Neural progenitor cell (in vitro differentiated cells): ENCODE results near the gene CX3CL1. TPM values are rescaled to one million over a fixed set of nuclear protein-coding genes. Genes with fewer than 3 reads are reported as not detected.

ENCODE experiments used
- DNase-seq: peaks from one replicate; pipeline ENCODE4 v3.0.0-alpha.2; 2016; ENCODE audit warnings: low spot score
- H2AFZ ChIP-seq: fragments of 200-600 bp; sonication (generic); replicated peaks from 2 replicates; pipeline ENCODE4 v1.6.1; 2016; ENCODE audit warnings: antibody characterized with exemption
- H3F3A ChIP-seq: fragments of 200-600 bp; sonication (generic); 2 replicates; pipeline ENCODE4 v1.6.1; 2016; ENCODE audit warnings: antibody characterized with exemption, low read depth
- H3K27ac ChIP-seq: fragments of 200-600 bp; sonication (generic); 2 replicates; pipeline ENCODE4 v1.5.1; 2016; ENCODE audit warnings: mild to moderate bottlenecking
- H3K27me3 ChIP-seq: fragments of 200-600 bp; sonication (generic); 2 replicates; pipeline ENCODE4 v1.6.1; 2016; ENCODE audit warnings: mild to moderate bottlenecking, moderate library complexity
- H3K36me3 ChIP-seq: fragments of 200-600 bp; sonication (generic); 2 replicates; pipeline ENCODE4 v1.5.1; 2016
- H3K4me1 ChIP-seq: fragments of 200-600 bp; sonication (generic); 2 replicates; pipeline ENCODE4 v1.6.1; 2016; ENCODE audit warnings: mixed run types
- H3K4me2 ChIP-seq: fragments of 200-600 bp; sonication (generic); 2 replicates; pipeline ENCODE4 v1.6.1; 2016
- H3K4me3 ChIP-seq: fragments of 200-600 bp; sonication (generic); 2 replicates; pipeline ENCODE4 v1.5.1; 2016
- H3K79me2 ChIP-seq: fragments of 200-600 bp; sonication (generic); 2 replicates; pipeline ENCODE4 v1.6.1; 2016; ENCODE audit warnings: low read depth
- H3K9ac ChIP-seq: fragments of 200-600 bp; sonication (generic); 2 replicates; pipeline ENCODE4 v1.6.1; 2016
- H3K9me3 ChIP-seq: fragments of 200-600 bp; sonication (generic); 2 replicates; pipeline ENCODE4 v1.5.1; 2016; ENCODE audit warnings: low read depth
- H4K20me1 ChIP-seq: fragments of 200-600 bp; sonication (generic); 2 replicates; pipeline ENCODE4 v1.6.1; 2016; ENCODE audit warnings: low read depth
- H3K27ac Mint-ChIP-seq: 3 replicates; pipeline ENCODE4 v1.8.0; 2021; ENCODE audit warnings: mixed read lengths
- H3K27me3 Mint-ChIP-seq: 2 replicates; pipeline ENCODE4 v1.8.0; 2022; ENCODE audit warnings: low read depth, mild to moderate bottlenecking, inconsistent platforms, moderate library complexity, mixed read lengths; ENCODE audit not compliant: insufficient read depth
- H3K36me3 Mint-ChIP-seq: 3 replicates; pipeline ENCODE4 v1.8.0; 2021; ENCODE audit warnings: mixed read lengths
- H3K4me1 Mint-ChIP-seq: 3 replicates; pipeline ENCODE4 v1.8.0; 2021; ENCODE audit warnings: mixed read lengths
- H3K4me3 Mint-ChIP-seq: 3 replicates; pipeline ENCODE4 v1.8.0; 2021; ENCODE audit warnings: mild to moderate bottlenecking, moderate library complexity, mixed read lengths
- H3K9me3 Mint-ChIP-seq: 3 replicates; pipeline ENCODE4 v1.8.0; 2020; ENCODE audit warnings: mixed read lengths
- EZH2 ChIP-seq: fragments of 200-600 bp; sonication (generic); IDR thresholded peaks from 2 replicates; pipeline ENCODE4 v1.6.1; 2017; ENCODE audit warnings: antibody characterized with exemption, mild to moderate bottlenecking, moderate library complexity
- EZH2phosphoT487 ChIP-seq: fragments of 200-600 bp; sonication (generic); IDR thresholded peaks from 2 replicates; pipeline ENCODE4 v1.6.1; 2017; ENCODE audit warnings: antibody characterized with exemption
- total RNA-seq: library from RNA; depleted of rRNA; stranded (reverse); fragments of >200 nt; gene quantifications from 2 replicates; pipeline ENCODE4 v1.2.3, GENCODE V29; 2015; ENCODE audit warnings: low replicate concordance
- TF ChIP-seq, protein P1 (sequence below): fragments of 200-600 bp; sonication (generic); IDR thresholded peaks from 2 replicates; pipeline ENCODE4 v1.5.1; 2017; ENCODE audit warnings: antibody characterized with exemption, mild to moderate bottlenecking

Gene CX3CL1
- total RNA-seq, 1 donor from 2014 or later, result 0.65 TPM

DNA sequence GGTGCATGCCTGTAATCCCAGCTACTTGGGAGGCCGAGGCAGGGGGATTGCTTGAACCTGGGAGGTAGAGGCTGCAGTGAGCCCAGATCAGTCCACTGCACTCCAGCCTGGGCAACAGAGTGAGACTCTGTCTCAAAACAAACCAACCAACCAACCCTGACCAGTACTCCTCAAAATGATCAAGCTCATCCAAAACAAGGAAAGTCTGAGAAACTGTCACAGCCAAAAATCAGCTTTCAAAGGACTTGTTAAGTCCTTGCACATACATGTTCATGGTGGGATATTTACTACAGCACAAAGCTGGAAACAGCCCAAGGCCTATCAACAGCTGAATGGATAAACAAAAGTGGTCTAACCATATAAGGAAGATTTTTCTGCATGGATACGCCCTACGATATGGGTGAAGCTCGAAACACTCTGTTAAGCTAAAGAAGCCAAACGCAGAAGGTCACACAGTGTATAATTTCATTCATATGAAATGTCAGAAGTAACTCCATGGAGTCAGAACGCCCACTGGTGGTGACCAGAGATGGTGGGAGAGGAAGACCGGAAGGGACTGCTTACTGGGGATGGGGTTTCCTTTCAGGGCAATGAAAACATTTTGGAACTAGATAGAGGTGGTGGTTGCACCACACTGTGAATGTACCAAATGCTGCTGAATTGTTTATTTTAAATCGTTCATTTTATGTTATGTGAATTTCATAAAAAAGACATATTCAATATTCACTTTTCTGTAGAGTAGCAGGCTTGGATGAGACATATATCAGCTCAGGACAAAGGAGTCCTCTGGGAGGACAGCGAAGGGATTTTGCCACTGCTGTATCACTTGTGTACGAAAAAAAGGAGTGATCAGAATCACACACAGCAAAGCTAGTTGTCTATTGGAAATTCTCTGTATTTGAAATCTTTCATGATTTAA, 50.0 kb downstream of the CX3CL1 start:
- Histone ChIP-seq H3K9ac (no peak overlapping the region), H3K4me3 (no peak overlapping the region), H2AFZ (no peak overlapping the region), H4K20me1 (no peaks in the 10 kb centered on the region), H3K27ac (no peak overlapping the region), H3K27me3 (no peaks in the 10 kb centered on the region), H3K79me2 (no peaks in the 10 kb centered on the region), H3K4me2 (no peak overlapping the region), H3K9me3 (no peaks in the 10 kb centered on the region), H3K4me1 (no peaks in the 10 kb centered on the region), H3F3A (peaks cover 7% of the 10 kb centered on the region), H3K36me3 (no peaks in the 10 kb centered on the region)
- TF ChIP-seq, protein P1, sequence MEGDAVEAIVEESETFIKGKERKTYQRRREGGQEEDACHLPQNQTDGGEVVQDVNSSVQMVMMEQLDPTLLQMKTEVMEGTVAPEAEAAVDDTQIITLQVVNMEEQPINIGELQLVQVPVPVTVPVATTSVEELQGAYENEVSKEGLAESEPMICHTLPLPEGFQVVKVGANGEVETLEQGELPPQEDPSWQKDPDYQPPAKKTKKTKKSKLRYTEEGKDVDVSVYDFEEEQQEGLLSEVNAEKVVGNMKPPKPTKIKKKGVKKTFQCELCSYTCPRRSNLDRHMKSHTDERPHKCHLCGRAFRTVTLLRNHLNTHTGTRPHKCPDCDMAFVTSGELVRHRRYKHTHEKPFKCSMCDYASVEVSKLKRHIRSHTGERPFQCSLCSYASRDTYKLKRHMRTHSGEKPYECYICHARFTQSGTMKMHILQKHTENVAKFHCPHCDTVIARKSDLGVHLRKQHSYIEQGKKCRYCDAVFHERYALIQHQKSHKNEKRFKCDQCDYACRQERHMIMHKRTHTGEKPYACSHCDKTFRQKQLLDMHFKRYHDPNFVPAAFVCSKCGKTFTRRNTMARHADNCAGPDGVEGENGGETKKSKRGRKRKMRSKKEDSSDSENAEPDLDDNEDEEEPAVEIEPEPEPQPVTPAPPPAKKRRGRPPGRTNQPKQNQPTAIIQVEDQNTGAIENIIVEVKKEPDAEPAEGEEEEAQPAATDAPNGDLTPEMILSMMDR, result peak; percentile 65
- TF ChIP-seq EZH2, result no peak
- peak; percentile 58 for DNase-seq
- Mint-ChIP-seq H3K4me3 (no peak overlapping the region), H3K4me1 (peaks cover 23% of the 10 kb centered on the region), H3K27ac (peak overlapping the region; percentile 27), H3K36me3 (peaks cover 1% of the 10 kb centered on the region), H3K9me3 (peaks cover 2% of the 10 kb centered on the region), H3K27me3 (peaks cover 2% of the 10 kb centered on the region)

GRCh38 chr16:57423152-57423551, 50.9 kb downstream of the CX3CL1 start:
- Mint-ChIP-seq H3K4me3 (no peak overlapping the region), H3K27ac (no peak overlapping the region), H3K4me1 (peaks cover 18% of the 10 kb centered on the region), H3K36me3 (peaks cover 8% of the 10 kb centered on the region), H3K27me3 (no peaks in the 10 kb centered on the region), H3K9me3 (no peaks in the 10 kb centered on the region)
- Histone ChIP-seq H4K20me1 (peaks cover 4% of the 10 kb centered on the region), H2AFZ (no peak overlapping the region), H3K36me3 (no peaks in the 10 kb centered on the region), H3F3A (peaks cover 8% of the 10 kb centered on the region), H3K4me3 (no peak overlapping the region), H3K9me3 (no peaks in the 10 kb centered on the region), H3K27ac (no peak overlapping the region), H3K4me1 (peaks cover 7% of the 10 kb centered on the region), H3K9ac (no peak overlapping the region), H3K27me3 (no peaks in the 10 kb centered on the region), H3K79me2 (no peaks in the 10 kb centered on the region), H3K4me2 (no peak overlapping the region)
- TF ChIP-seq EZH2 (no peak), EZH2phosphoT487 (no peak)
- TF ChIP-seq, protein P1, result no peak
- DNase-seq, result no peak

DNA sequence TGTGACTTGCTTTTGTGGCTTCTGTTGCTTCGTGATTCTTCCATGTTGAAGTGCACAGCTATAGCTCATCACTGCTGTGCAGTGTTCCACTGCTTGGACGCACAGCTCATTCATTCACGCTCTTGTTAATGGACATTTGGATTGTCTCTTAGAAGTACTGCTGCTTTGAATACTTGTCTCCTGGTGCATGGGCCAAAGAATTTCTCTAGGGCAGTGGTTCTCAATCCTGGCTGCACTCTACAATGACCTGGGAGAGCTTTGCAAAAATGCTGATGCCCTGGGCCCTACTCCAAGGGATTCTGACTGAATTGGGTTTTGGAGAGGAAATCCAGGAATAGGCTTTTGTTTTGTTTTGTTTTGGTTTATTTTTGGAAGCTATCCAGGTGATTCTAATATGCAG, 52.3 kb downstream of the CX3CL1 start:
- Histone ChIP-seq H2AFZ (no peak overlapping the region), H3F3A (peaks cover 10% of the 10 kb centered on the region), H3K4me2 (no peak overlapping the region), H4K20me1 (peaks cover 6% of the 10 kb centered on the region), H3K27ac (no peak overlapping the region), H3K4me3 (no peak overlapping the region), H3K27me3 (no peaks in the 10 kb centered on the region), H3K36me3 (no peaks in the 10 kb centered on the region), H3K9ac (no peak overlapping the region), H3K4me1 (peaks cover 11% of the 10 kb centered on the region), H3K9me3 (no peaks in the 10 kb centered on the region), H3K79me2 (no peaks in the 10 kb centered on the region)
- H3K27ac Mint-ChIP-seq, result no peak overlapping the region
- no peaks in the 10 kb centered on the region for H3K27me3 Mint-ChIP-seq
- no peak overlapping the region for H3K4me3 Mint-ChIP-seq
- peaks cover 9% of the 10 kb centered on the region for H3K4me1 Mint-ChIP-seq
- peaks cover 17% of the 10 kb centered on the region for H3K36me3 Mint-ChIP-seq
- TF ChIP-seq EZH2phosphoT487, result no peak
- TF ChIP-seq EZH2, result no peak
- TF ChIP-seq, protein P1, result no peak
- H3K9me3 Mint-ChIP-seq, result no peaks in the 10 kb centered on the region
- no peak for DNase-seq
